Iris pigment epithelial cell (primary cell): ENCODE data around the gene SH3TC2.

Experiments used
- DNase-seq: peaks from one replicate; pipeline ENCODE4 v3.0.0-alpha.2; 2011; ENCODE audit warnings: low read depth

The SH3TC2 gene

DNA sequence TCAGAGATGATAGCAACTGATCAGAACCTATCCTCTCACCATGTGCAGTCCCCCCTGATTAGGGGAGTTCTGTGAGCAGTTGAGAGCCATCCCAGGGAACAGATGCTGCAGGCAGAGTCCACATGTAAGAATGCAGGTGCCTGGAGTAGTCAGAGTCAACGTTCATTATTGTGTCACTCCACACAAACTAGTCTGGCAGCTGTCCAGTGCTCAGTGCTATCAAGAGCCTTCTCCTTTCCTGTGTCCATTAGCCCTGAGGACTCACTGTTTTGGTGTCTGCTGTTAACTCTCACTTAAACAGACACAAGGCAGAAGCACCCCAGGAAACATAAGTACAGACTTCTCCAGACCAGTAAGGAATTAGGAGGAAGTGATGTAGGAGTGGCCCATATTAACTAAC lies 2.5 kb downstream of the SH3TC2 start:
- peak; percentile 66 for DNase-seq

DNA sequence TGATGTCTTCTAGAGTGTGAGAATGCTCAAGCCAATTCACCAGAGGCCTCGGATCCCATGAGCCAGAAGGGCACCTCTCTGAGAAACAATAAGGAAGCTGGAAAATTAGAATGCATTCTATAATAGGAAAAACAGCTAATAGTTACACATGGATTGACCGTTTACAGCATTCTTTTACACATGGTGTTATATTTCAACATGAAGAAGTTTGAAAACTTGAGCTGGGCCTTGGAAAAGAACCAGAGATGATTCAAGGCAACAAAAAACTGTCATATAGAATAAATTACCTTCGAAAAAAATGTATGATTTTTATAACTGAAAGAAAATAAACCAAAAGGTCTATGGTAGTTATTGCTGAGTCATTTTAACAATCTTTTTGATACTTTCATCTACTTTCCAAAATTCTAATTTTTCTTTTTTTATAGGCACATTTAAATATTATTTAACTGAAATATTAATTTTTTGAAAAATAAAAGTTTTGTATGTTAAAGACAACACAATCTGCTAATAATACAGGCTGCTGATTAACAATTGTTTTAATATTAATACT lies 6.2 kb downstream of the SH3TC2 start:
- peak; percentile 66 for DNase-seq

DNA sequence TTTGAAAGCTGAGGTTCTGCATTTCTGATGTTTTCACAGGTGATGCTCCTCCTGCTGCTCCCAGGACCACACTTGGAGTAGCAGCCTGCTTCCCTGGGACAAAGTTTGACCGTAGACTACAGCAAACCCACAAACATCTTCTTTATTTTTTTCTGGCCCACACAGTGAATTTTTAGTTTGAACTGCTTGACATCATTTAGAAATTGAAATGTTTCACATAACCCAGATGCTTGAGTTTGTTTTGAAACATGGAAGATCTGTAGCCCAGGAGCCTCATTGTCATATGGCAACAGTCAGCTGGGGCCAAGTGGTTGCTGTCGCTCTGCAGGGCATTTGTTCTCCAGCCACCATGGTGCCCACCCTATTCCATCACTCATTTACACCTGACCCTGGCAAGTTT lies 8.4 kb downstream of the SH3TC2 start:
- no peak for DNase-seq

DNA sequence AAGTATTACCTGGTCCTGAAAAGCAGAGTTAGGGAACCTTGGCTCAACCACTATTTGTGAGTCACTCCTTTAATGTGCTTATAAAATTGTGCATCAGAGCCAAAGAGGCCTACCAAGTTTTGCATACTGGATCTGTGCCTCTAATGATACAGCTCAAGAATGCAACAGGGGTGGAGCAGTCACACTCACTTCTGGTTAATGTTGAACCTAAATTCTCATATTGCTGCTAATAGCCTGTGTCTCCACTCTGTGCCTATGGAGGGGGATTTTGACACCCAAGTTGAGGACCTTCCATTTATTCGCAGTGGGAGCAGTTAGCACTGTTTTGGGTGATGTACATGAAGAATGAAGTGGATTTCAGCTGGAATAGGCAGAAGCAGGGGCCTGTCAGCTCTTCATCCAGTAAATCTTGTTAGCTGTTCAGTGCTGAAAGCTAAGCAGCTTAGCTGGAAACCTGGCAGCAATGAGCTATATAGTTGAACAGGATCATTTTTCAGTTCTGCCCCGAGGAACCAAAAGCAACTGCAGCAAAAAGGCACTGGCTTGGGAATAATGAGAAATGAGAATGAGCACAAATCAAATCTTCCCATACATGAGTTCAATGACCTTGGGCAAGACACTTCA lies 9.7 kb downstream of the SH3TC2 start:
- no peak for DNase-seq

DNA sequence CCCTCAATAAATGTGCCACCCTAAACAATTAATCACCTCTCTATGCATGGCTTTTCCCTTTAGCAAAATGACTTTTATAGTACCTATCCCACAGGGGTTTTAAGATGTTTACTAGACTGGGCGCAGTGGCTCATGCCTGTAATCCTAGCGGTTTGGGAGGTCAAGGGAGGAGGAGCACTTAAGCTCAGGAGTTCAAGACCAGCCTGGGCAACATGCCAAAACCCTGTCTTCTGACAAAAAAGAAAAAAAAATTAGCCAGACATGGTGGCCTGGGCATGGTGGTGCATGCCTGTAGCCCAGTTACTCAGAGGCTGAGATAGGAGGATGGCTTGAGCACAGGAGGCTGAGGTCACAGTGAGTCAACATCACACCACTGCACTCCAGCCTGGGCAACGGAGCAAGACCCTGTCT lies 13.5 kb downstream of the SH3TC2 start:
- no peak for DNase-seq

DNA sequence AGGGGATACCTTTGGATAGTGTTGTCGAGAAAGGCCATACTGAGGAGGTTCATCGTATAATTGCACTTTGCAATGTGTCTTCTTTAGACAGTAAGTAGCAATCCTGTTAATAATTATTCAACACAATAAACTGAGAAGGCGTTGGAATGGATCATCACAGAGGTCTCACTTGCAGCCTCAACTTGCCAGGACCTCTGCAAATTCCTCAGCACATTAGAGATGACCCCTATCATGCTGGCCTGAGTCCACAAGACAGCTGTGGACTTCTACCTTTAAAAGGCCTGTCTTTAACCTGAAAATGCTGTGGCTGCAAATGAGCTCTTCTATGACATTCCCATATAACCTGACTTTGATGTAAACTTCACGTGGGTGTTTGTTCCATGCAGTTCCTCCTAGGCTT lies 14.1 kb downstream of the SH3TC2 start:
- DNase-seq: no peak

DNA sequence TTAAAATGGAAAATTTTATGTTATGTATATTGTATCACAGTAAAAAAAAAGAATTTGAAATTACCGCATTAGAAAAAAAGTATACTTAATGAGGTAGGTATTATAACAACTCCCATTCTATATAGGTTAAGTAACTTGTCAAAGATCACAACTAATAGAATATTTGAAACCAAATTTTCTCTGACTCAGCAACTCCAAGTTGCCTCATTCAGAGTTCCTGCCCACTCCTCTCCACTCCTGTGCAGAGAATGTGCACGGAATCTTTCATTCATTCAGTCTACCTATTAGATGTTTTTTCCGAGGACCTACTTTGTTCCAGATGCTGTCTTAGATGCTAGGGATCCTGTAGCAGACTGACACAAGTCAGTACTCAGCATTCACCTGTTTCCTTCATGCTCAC lies 15.4 kb downstream of the SH3TC2 start:
- DNase-seq: no peak

DNA sequence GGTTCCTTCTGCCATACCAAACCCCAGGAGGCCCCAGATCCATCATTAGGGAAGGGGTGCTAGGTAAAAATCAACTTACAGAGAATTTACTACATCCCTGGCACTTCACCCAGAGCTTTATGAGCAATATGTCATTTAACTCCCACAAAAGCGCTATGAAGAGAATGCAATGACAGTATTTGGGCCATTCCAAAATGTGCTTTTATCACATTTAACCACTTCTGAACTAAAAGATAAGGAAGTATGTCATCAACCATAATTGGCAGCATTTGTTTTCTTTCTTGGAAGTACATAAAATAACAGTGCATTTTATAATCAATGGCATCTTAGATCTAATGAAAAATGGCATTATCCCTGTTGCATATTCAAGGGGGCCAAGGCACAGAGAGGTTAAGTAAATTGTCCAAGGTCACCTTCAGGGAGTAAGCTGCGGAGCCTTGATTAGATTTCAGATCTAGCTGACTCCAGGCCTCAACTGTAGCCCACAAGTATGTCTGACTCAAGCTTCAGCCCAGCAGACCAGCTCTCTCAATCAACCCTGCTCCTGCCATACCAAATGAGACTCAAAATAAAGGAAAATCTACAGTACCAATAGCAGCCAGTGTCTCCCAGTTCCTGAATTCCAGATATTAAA lies 16.5 kb downstream of the SH3TC2 start:
- peak; percentile 75 for DNase-seq

DNA sequence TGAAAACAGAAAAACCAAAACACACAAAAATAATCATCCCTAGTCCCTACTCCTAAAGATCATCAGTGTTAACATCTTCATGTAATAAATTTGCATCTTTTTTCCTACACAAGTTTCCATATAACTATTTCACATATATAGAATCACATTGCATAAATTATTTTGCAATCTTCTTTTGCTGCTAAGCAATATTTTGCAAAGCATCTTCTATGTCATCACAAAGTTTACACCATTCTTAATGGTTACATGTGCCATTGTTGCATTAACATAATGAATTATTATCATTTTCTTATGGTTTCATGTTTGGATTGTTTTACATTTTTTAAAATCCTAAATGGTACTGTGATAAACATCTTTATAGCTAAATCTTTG lies 17.8 kb downstream of the SH3TC2 start:
- DNase-seq: no peak

DNA sequence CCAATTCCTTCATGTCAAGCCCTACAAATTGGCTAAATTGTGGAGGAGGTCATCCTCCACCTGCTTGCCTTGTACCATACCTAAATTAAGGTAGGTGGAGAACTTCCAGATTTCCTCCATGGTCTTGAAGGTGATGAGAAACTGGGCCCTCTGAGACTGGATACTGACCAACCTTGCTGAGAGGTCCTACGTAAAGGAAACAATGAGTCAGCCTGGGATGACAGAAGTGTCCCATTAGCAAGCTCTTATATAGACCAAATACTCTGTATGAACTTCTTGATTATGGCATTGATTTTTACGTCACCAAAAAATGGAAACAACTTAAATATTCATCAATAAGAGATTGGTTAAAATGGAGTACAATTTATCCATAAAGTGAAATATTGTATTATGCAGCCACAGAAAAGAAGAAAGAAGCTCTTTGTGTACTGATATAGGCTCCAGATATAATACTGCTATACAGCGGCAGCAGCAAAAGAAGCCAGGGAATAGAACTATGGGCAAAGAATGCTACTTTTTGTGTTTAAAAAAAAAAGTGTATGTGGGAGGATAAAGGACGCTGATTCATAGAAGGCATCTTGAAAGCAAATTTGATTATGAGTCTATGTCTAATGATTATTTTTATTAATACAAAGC lies 18.3 kb downstream of the SH3TC2 start:
- DNase-seq: no peak

DNA sequence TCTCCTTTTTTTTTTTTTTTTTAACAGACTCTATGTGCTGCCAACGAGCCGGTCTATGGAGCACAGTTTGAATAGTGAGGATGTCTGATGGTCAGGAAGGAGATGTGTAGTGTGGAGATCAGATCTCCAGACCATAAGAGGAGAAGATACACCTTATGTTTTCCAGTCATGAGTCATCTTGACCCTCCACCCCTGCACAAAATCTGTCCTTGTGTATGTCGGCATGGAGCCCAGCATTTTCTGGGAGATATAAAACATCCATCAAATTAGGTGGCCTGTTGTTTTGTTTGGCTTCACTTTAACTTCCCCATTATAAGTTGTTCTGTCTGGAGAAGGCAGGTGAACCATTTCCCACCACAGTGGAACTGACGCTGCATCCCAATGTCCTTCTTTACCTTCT lies 19.2 kb downstream of the SH3TC2 start:
- DNase-seq: no peak

DNA sequence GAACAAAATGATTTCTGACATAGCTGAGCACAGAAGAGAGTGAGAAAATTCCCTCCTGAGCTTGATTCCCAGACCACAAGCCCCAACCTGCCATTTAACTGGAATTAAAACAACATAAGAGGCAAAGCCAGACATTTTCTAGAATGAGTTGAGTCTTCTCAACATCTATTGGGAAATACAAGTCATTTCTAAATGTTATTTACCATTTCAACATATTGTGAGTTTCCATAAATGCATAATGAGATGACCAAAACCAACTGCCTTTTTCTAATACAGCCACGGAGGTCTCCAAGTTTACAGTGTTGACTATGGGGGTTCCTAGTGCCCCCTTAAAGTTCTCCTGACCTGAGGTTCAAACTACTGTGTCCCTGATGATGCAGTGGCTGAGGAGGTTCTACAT lies 20.0 kb downstream of the SH3TC2 start:
- DNase-seq: no peak

DNA sequence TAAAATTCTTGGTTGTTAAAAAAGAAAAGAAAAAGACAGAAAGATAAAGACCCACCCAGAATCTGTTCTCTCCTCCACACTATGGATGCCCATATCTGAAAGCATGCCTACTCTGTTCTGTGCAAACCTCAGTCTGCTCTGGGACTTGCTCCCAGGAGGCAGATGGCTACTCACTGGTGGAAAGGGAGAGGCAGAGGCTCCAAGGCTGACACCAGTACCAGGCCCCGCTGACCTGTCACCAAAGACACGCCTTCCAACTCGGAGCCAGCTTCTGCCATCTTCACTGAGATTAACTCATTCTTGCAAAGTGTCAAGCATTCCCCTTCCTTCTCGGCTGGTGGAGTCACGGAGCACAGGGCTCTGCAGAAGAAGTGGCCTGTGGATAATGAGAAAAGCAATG lies 21.6 kb downstream of the SH3TC2 start:
- no peak for DNase-seq

DNA sequence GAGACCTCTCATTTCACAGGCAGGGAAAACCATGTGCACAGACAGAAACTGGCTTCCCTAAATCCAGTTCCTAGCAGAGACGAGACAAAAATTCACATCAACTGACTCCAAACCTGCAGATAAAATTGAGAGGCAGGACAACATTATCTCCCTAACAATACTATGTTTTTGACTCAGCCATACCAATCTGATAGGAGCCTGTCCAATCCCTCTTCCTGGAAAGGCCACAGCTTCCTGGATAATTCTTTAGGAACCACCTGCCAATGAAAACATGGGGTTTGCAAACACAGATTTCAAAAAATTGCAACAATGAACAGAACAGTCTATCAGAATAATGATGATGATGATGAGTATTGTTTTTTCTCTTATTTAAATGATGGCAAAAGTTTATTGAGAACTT lies 22.4 kb downstream of the SH3TC2 start:
- no peak for DNase-seq

DNA sequence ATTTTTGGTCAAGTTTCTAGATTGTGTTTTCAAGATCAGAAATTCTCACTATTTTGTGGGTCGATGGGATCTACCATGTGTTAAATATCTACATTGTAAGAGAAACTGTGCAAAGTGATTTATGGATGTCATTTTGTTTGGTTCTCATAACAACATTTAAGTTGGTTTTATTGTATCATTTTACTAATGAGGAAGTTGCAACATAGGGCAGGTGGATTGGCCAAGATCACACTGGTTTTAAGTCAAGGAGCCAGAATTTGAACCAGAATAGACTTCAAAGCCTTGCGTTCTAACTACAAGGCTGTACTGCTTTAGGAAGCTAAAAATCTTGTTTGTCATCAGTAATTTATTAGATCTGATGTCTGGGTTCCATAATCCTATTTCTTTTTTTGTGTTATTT lies 23.4 kb downstream of the SH3TC2 start:
- no peak for DNase-seq

DNA sequence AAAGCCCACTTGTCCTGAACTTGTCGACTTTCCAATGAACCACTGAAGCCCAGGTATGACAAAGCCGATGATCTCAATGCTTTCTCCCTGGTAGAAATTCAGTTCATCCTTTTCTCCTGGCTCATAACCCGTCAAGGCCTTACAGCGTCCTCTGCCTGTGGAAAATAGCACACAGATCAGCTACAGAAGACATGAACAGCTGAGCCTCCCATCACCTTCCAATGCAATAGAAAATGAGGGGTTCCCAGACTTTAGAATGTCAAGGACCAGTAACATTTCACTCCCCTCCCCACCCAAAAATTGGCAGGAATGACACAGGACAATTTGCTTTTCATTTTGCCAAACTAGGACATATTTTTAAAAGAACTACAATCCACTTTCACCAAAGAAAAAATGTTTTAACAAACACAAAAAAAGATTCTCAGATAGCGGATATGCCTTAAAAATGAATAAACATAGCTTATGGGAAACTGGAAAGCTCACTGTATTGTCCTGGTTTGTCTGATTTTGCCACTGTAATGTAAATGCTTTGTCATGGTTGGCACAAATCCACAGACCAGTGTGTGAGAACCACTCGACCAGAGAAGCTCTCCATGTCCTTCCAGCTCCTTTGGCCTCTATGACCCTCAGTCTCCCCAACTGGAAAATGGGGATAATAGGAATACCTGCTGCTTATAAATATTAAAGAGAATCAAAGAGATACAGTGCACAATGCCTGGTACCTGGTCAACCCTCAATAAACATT lies 24.4 kb downstream of the SH3TC2 start:
- no peak for DNase-seq

DNA sequence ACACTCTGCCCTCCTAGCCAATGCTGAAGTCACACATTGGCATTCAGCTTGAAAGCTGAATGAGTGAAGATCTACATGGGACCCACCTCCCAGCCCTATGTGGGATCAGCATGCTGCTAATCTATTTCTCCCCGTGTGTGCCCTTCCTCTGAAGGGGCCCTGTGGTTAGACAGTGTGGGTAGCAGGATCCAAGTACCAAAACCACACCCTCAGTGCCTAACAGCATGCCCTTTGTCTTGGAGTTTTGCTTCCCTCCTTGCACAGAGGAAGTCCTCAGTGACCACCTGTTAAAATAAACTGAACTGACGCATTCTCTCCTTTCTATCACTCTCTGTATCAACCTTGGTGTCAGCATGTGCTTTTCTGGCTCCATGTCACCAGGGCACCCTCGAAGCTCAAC lies 25.0 kb downstream of the SH3TC2 start:
- no peak for DNase-seq

DNA sequence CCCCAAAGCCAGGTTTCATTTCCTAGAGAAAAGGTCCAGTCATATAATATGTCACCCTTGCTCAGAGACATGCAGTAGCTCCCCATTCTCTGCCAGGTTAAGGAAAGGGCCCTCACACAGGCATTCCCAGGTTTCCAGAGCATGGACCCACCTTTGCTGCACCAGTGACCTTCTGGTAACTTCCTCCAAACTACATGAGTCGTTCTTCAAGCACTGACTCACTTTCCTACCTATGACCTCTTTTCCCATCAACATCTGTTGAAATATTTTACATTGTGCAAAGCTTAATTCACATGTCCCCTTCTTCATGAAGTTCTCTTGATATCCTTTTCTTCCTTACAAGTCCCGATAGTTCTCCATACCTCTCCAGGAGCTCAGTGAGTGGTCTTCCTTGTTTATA lies 25.9 kb downstream of the SH3TC2 start:
- no peak for DNase-seq

DNA sequence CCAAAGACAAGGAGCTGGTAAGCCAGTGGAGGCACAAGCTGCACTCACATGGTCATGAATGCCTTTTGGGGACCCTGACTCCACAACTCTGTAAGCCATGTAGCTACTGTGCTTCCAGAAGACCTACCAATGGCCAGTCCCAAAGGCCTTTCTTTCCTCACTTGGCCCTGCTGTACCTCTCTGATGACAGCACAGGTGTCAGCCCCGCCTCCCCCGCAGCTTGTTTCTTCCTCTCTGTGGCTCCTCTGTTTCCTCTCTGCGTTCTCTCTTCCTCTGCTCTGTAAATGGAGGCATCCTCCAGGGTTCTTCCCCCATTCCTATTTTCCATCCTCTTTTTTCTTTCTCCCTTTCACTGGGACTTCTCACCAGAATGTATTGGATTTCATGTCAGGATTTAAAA lies 26.7 kb downstream of the SH3TC2 start:
- DNase-seq: no peak

DNA sequence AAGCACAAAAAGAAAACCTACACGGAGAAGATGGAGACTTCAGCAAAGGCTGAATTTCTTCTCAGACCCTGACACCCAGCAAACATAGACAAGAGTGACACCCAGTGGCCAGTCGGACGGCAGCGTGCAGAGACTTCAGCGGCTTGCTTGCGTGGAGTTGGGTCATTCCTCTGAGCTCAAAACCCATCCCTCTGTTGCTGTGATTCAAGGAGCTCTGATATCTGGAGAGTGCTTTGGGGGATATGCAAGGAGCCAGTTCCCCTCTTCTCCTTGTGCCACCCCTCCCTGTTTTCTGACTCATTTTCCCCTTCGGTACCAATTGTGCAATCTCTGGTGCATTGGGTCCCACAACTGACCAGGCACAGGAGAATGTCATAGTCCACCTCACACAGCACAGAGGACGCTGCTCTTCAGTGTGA lies 27.5 kb downstream of the SH3TC2 start:
- DNase-seq: peak; percentile 80

DNA sequence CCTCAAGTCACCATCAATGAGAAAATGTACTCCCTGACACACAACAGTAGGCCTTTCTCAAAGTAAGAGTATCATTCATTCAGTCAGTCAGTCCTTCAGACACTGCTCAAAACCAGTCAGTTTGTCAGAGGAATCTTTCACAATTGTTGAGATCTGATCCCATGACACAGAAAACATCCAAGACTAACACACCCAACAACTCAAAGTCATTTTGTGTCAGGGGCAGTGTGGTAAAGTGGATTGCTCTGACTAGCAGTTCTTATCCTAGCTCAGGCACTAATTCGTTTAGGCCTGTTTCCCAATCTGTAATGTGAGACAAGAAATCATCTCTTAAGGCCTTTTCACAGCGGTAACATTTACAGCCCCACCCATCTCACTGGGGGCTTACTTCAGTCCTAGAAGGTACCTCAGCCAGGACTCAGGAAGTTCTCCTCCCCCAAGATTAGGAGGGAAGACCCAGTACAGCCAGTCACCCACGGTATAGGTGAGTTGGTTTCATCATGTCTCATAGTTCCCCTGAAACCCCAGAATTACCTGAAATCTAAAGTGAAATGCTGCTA lies 31.9 kb downstream of the SH3TC2 start:
- peak; percentile 45 for DNase-seq

DNA sequence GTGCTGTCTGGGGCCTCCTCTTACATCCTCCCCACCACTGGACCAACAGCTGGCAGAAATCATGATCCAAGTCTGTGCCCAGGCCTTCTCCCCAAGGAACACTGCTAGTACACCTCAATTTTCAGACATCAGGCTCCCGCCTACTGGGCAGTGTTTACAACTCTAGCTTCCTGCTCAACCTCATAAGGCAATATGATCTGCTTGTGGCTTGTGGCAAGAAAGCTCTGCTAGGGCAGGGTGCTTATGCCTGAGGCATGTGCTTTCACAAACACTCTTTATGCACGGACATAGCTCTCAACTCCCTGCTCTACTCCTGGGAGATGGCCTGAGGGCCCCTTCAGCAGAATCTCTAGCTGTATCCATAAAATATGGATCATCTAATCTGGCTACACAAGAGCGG lies 32.5 kb downstream of the SH3TC2 start:
- DNase-seq: peak; percentile 92

DNA sequence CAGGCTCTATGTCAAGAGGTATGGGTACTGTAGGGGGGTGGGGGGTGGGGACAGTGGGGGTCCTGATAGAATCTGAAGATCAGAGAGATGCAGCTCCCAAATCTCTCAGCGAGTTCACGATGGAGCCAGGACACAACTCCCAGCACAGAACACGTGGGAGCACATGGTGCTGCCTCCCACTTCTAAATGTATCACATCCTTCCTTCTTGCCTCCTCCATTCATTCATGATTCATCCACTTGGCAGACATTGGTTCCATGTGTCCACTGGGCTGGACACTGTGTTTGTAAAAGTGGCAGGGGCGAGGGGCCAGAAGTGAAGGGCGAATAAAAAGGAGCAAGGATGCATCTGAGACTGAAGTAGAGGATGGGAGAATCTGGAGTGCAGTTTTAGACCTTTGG lies 33.9 kb downstream of the SH3TC2 start:
- no peak for DNase-seq
